C4-2B (cell line): ENCODE measurements around the gene DSG1.
"Not testable (repeated sequence)": the region's sequence is repeated elsewhere in the genome, so short reads cannot be mapped to it uniquely, and the experiment has no call there.

Source experiments
- CTCF ChIP-seq: fragments of 450-650 bp; conservative IDR thresholded peaks from 2 replicates; pipeline ENCODE4 v1.5.1; 2017; ENCODE audit warnings: mild to moderate bottlenecking
- ZFX ChIP-seq: fragments of 450-650 bp; IDR thresholded peaks from 2 replicates; pipeline ENCODE4 v1.6.1; 2017

GRCh38 chr18:31353336-31353735 lies 35.4 kb downstream of the DSG1 start:
- TF ChIP-seq CTCF, ZFX: not testable (repeated sequence)
